ENCODE measurements around the gene BIK.

- TF ChIP-seq CTCF (IDR thresholded peaks at IDR 0.05) (peak in 1 of 3 experiments; percentile 9), POLR2AphosphoS5 (IDR thresholded peaks at IDR 0.05; ENCODE audit: insufficient read depth in 1 of 2, low read depth in 1 of 2) (no peak)
Observed at GRCh38 chr22:43159484-43160178, 49.1 kb downstream of the BIK start.

Measured in vagina (tissue), 2 donors.